GM21528 (cell line): ENCODE data around the gene SH2B3.
A peak's percentile ranks its signal among the peaks of the same experiment; 100 is the strongest.

Source experiments
- ATAC-seq: cut with Tn5 transposase; IDR thresholded peaks from one replicate; pipeline ENCODE4 v1.9.1; 2021; ENCODE audit warnings: mild to moderate bottlenecking, moderate library complexity; ENCODE audit not compliant: unreplicated experiment, low FRiP score

SH2B3 gene

DNA sequence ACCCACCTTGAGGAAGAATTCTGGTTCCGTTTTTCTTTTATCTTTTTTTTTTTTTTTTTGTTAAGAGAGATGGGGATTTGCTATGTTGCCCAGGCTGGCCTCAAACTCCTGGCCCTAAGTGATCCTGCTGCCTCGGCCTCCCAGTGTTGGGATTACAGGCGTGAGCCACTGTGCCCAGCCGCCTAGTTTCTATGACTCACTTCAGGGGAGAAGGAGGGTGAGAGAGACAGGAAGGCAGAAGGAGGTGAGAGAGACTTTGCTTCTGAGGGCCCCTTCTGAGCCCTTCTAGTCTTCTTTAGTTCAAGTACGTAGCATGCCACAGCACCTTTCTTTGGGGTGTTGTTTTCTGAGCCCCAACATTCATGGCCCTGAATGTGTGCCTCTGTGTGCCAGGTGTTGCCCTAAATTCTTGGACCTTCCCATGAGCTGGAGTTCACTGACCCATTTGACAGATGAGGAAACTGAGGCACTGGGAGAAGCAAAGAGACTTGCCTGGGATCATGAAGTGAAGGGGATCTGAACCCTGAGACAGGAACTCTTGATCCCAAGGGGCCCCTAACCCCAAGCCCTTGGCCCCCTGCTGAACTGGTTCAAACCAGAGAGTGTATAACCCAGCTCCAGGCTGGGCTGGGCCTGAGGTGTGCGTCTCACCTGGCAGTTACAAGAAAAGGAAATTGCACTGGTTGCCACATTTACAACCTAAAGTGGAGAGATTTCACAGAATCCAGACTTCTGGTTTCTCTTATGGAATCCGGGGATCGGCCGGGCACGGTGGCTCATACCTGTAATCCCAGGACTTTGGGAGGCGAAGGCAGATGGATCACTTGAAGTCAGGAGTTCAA, 20.8 kb downstream of the SH2B3 start:
- ATAC-seq: no peak

DNA sequence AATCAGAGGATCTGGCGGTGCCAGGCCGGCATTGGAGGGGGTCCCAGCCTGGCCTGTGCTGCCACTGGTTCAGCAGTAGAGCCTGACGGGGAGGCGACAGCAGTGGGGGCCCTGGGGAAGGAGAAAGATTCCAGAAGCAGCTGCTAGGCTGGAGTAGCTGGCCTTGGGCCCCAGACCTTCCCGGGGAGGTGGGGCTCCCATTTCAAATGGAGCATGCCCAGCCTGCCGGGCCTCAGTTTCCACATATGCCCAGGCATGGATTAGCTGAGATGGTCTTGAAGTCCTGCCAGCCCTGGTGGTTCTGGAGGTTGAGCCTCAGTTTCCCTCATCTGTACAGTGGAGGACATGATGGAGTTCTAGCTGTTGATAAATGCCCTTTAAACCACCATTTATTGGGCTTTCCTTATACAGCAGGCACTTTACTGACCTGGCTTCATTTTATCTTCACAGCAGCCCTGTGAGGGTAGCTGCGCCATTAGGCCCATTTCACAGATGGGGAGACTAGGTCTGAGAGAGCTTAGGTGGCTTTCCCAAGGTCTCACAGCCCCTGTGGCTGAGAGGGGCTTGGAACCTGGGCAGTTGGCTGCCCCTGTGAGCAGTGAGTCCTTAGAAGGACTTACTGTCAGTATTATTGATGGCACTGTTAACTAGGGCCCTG, 21.8 kb downstream of the SH2B3 start:
- ATAC-seq: no peak

GRCh38 chr12:111428081-111428727, 22.5 kb downstream of the SH2B3 start:
- ATAC-seq: no peak

DNA sequence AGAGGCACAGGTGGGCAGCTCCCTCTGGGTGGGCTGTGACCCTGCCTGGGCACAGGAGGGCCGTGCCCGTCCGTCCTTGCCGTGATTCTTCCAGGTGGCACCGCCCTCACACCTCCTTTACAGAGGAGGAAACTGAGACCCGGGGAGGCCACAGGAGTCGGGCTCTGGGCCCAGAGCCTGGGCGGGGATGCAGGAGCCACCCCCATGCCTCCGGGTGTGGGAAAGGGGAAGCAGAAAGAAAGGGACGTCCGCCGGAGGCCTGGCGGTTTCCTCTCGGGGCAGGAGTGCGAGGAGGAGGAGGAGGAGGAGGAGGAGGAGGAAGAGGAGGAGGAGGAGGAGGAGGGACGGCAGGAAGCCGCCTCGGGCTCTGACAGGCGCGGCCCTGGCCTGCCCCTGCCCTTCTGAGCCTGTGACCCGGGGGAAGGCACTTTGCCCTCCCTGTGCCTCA, 23.0 kb downstream of the SH2B3 start:
- ATAC-seq: no peak

- ATAC-seq: no peak
Observed at GRCh38 chr12:111429828-111430432, 24.2 kb downstream of the SH2B3 start.

GRCh38 chr12:111430433-111431353, 25.0 kb downstream of the SH2B3 start:
- no peak for ATAC-seq

- no peak for ATAC-seq
Observed at GRCh38 chr12:111431772-111432171, 26.0 kb downstream of the SH2B3 start.

DNA sequence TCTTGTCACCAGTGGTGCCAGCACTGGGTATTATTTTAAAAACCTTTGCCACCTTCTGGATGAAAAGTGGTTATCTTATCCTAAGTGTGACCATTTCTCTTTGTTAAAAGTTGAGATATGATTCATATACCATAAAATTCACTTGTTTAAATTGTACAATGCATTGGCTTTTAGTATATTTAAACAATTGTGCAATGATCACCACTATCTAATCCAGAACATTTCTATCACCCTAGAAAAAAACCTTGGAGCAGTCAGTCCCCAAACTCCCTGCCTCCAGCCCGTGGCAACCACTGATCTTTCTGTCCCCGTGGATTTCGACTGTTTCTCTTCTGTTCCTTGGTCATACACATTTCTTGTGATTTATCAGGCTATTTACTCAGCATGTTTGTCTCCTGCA, 28.3 kb downstream of the SH2B3 start:
- no peak for ATAC-seq

DNA sequence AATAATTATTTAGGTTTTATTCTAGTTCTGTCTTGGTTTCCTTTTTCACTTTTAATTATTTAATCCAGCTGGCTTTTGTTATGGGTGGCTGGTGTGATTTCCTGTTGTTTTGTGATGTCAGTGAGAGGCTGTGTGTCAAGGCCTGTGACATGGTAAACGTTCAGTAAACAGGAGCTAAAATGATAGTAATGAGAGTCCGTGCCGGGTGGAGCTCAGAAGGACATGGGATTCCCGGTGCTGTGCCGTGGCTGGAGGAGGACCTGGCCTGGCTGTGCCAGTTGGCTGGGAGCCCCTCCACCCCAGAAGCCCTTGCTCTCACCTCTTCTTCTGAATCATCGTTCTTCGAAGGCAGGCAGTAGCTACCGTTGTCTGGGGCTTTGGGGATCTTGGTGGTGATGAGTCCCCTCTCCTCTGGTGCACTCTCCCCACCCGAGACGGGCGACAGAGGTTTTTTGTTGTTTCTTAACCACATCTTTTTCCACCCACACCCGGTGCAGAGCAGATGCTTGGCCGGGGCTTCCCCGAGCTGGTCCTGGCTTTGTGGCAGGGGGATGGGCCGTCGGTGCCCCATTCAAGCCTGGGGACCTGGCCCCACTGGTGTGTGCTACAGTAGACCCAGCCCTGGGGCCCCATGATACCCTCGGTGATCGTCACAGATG, 29.1 kb downstream of the SH2B3 start:
- peak; percentile 65 for ATAC-seq

DNA sequence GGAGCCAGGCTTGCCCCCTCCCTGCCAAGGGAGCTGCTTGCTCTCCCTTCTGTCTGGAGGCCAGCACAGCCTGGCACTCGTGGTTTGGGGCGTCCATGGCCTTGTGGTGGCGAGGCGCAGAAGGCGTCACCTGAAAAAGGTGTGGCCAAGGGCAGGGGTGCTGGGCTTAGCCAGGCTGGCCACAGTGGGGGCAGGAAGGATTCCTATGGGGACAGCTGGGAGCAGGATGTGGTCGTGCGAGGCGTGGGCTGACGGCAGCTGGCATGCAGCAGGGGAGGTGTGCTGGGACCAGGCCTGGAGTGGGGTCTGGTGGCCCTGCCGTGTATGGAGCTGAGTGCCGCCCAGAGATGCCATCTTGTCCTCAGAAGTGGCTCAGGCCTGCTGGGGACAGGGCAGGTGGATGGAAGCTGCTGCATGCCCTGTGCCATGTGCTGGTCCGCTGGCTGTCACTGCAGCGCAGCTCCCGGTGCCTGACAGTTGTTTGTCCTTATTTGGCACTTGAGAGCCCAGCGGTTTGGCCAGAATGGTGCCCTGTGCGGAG, 30.0 kb downstream of the SH2B3 start:
- no peak for ATAC-seq

DNA sequence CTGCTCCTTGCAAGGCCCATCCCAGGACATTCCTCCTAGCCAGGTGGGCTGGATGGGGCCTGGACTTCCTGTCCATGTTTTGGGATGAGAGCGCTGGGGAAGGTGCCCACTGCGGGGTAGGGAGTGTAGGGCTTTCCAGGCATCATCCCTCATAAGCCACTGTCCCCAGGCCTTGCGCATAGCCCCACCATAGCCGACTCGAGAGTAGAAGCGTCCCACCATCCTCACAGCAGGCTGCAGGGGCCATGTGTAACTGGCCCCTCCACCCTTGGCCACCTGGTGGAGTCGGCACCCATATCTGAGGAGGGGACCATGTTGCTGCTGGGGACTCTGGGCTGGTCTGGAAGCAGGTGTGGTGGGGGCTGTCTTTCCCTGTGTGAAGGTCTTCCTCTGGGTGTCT, 30.5 kb downstream of the SH2B3 start:
- no peak for ATAC-seq

GRCh38 chr12:111436811-111437210, 31.1 kb downstream of the SH2B3 start:
- ATAC-seq: no peak

- ATAC-seq: no peak
Observed at GRCh38 chr12:111437816-111438454, 32.2 kb downstream of the SH2B3 start.

DNA sequence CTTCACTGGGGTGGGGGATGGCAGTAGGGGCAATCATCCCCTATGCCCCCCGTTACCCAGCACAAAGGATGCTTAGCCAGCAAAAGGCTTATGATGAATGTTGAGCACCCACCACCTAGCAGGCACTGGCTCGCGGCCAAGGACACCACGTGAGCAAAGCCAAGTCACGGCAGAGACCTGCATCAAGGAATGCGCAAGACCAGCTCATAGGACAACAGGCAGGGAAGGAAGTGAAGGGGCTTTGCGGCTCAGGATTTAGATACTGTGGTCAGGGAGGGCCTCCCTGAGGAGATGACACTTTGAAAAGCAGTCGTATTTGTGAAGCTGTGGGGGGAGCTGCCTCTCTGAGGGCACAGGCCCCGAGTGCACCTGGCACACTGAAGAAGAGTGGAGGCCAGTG, 32.8 kb downstream of the SH2B3 start:
- ATAC-seq: no peak

- no peak for ATAC-seq
Observed at GRCh38 chr12:111439657-111440151, 34.0 kb downstream of the SH2B3 start.

DNA sequence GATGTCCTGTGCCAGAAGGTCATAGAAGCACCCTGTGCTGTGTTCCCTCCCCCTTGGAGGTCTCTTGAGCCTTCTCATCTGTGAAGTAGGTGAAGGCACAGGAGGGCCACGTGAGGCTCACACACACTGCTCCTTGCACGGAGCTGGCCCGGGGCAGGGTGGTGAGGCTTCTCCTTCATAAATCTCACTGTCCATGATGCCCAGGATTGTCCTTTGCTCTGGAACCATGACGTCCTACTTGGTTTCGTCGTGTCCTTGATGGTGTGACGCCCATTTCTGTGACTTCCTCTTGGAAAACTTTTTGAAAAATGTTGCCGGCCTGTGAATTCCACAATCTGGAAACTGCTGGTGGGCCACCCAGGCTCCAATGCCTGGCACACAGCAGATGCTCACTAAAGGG, 34.4 kb downstream of the SH2B3 start:
- ATAC-seq: no peak

DNA sequence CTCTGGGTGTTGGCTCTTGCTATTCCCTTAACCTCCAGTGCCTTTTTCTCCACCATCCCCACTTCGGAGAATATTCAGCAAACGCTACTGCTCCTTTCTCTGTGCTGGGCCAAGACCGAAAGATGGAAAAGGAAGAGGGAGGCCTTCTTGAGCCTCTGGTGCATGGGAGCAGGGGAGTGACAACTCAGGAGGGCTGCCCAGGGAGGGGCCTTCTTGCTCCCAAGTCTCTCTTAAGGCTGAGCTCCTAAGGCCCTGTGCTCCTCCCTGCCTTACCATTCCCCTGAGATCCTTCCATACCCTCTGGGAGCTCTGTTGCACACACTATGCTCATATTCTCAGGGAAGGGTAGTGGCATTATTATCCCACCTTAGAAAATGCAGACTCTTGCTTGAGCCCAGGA, 34.9 kb downstream of the SH2B3 start:
- no peak for ATAC-seq

DNA sequence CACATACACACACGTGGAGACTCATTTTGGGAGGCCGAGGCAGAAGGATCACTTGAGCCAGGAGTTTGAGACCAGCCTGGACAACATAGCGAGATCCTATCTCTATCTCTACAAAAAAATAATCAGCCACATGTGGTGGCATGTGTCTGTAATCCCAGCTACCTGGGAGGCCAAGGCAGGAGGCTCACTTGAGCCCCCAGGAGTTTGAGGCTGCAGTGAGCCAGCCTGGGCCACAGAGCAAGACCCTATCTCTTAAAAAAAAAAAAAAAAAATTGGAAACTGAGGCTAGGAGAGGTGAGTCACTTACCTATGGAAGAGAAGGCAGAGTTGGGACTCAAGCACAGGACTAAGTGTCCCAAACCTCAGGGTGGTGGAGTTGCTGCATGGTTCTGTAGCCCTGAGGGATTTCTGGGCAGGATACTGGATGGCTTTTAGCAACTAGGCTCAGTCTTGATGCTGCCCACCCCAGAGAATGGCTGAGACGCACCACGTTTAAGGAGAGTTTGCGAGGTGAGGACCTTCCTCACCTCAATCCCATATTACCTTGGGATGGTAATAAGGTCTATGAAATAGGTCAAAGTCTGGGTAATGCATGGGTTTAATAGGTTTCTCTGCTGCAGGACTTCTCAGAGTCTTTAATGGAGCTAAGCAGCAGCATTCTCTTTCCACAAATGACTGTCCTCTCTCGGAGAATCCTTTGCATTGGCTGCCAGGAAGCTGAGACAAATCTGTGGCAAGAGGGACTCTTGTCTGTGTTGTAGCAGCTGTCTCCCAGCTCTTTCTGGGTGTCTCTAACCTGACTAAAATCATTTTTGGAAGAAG, 35.6 kb downstream of the SH2B3 start:
- ATAC-seq: no peak
